HG03159 (cell line): ENCODE results near the gene E2F3.
"Not testable (repeated sequence)": the region's sequence is repeated elsewhere in the genome, so short reads cannot be mapped to it uniquely, and the experiment has no call there.

Source experiments
- ATAC-seq: cut with Tn5 transposase; IDR thresholded peaks from one replicate; pipeline ENCODE4 v1.9.1; 2021; ENCODE audit warnings: mild to moderate bottlenecking, moderate library complexity; ENCODE audit not compliant: unreplicated experiment

Gene E2F3

GRCh38 chr6:20525208-20525607 lies 123.5 kb downstream of the E2F3 start:
- ATAC-seq = not testable (repeated sequence)

- not testable (repeated sequence) for ATAC-seq
Measured at GRCh38 chr6:20529086-20529448, 127.4 kb downstream of the E2F3 start.

GRCh38 chr6:20532881-20533280 lies 131.2 kb downstream of the E2F3 start:
- ATAC-seq = no peak

GRCh38 chr6:20533746-20534294 lies 132.1 kb downstream of the E2F3 start:
- peak; percentile 5 for ATAC-seq

- ATAC-seq = peak; percentile 80
Measured at GRCh38 chr6:20534295-20535262, 132.9 kb downstream of the E2F3 start, which contains the start of gene CDKAL1. CDKAL1 (plus strand) TSS chr6:20534457; CDS start chr6:20546351, 11,894 bp downstream.

- no peak for ATAC-seq
Measured at GRCh38 chr6:20538131-20538662, 136.5 kb downstream of the E2F3 start.

GRCh38 chr6:20538907-20539306 lies 137.2 kb downstream of the E2F3 start:
- ATAC-seq = no peak

- no peak for ATAC-seq
Measured at GRCh38 chr6:20539387-20539786, 137.7 kb downstream of the E2F3 start.

- ATAC-seq = no peak
Measured at GRCh38 chr6:20540683-20541082, 139.0 kb downstream of the E2F3 start.

GRCh38 chr6:20541382-20541781 lies 139.7 kb downstream of the E2F3 start:
- no peak for ATAC-seq

GRCh38 chr6:20542927-20543602 lies 141.4 kb downstream of the E2F3 start:
- ATAC-seq = peak; percentile 99
